Measurements from ENCODE around the gene PPP1R1C.

GRCh38 chr2:181952404-181953226 is 33.0 kb upstream of the PPP1R1C start:
- TF ChIP-seq POLR2A (IDR thresholded peaks at IDR 0.05) (no peak), CTCF (IDR thresholded peaks at IDR 0.05) (no peak)
